ENCODE measurements around the gene SORL1.
"Not testable (repeated sequence)": the region's sequence is repeated elsewhere in the genome, so short reads cannot be mapped to it uniquely, and the experiment has no call there.

Gene SORL1

GRCh38 chr11:121476379-121477032 lies 24.4 kb downstream of the SORL1 start:
- Histone ChIP-seq H3K56ac (ENCODE audit: low read length) (peak overlapping the region; percentile 38), H3K4me2 (ENCODE audit: low read length) (no peak overlapping the region), H3K79me2 (ENCODE audit: control insufficient read depth, insufficient read depth, low read length) (no peaks in the 10 kb centered on the region), H3K4ac (ENCODE audit: low read depth, low read length) (no peak overlapping the region), H3K36me3 (ENCODE audit: control insufficient read depth, insufficient read depth, low read length) (no peaks in the 10 kb centered on the region), H3K18ac (ENCODE audit: low read length) (no peak overlapping the region), H3K9ac (ENCODE audit: low read length) (no peak overlapping the region), H4K5ac (ENCODE audit: low read length) (no peak overlapping the region), H2AK5ac (ENCODE audit: low read length) (no peak overlapping the region), H2BK15ac (replicated peaks; ENCODE audit: low read depth) (no peak overlapping the region), H3K27me3 (ENCODE audit: insufficient read depth, low read length, poor library complexity) (no peaks in the 10 kb centered on the region), H3K4me3 (ENCODE audit: low read length) (no peak overlapping the region), H4K8ac (ENCODE audit: low read depth, low read length) (no peak overlapping the region), H3K23ac (ENCODE audit: low read length) (no peak overlapping the region), H2BK5ac (ENCODE audit: low read length) (no peak overlapping the region), H3K79me1 (ENCODE audit: low read length) (peaks cover 3% of the 10 kb centered on the region), H2BK120ac (ENCODE audit: low read depth, low read length) (no peak overlapping the region), H3K4me1 (ENCODE audit: control insufficient read depth, low read depth, low read length) (peaks cover 9% of the 10 kb centered on the region), H3K27ac (ENCODE audit: low read depth, low read length) (no peak overlapping the region)
- no CpG with 5 or more reads among the region's 5 CpGs for WGBS (ENCODE audit: extremely low coverage, insufficient coverage, low lambda C conversion rate)
- DNase-seq, result no peak

GRCh38 chr11:121478226-121478894 lies 26.2 kb downstream of the SORL1 start:
- WGBS (ENCODE audit: extremely low coverage, insufficient coverage, low lambda C conversion rate), result no CpG with 5 or more reads among the region's 18 CpGs
- peaks cover 21% of the 10 kb centered on the region for H3K4me1 ChIP-seq (ENCODE audit: control insufficient read depth, low read depth, low read length)
- H3K56ac ChIP-seq (ENCODE audit: low read length), result peak overlapping the region; percentile 83
- peak overlapping the region; percentile 23 for H2AK5ac ChIP-seq (ENCODE audit: low read length)
- H3K36me3 ChIP-seq (ENCODE audit: control insufficient read depth, insufficient read depth, low read length), result no peaks in the 10 kb centered on the region
- H3K23ac ChIP-seq (ENCODE audit: low read length), result peak overlapping the region; percentile 52
- H3K27ac ChIP-seq (ENCODE audit: low read depth, low read length), result peak overlapping the region; percentile 77
- H3K4me3 ChIP-seq (ENCODE audit: low read length), result no peak overlapping the region
- H3K18ac ChIP-seq (ENCODE audit: low read length), result no peak overlapping the region
- no peaks in the 10 kb centered on the region for H3K79me2 ChIP-seq (ENCODE audit: control insufficient read depth, insufficient read depth, low read length)
- H3K79me1 ChIP-seq (ENCODE audit: low read length), result peaks cover 1% of the 10 kb centered on the region
- no peaks in the 10 kb centered on the region for H3K27me3 ChIP-seq (ENCODE audit: insufficient read depth, low read length, poor library complexity)
- H4K5ac ChIP-seq (ENCODE audit: low read length), result no peak overlapping the region
- H3K9ac ChIP-seq (ENCODE audit: low read length), result peak overlapping the region; percentile 44
- no peak overlapping the region for H3K4me2 ChIP-seq (ENCODE audit: low read length)
- DNase-seq, result no peak
- H4K8ac ChIP-seq (ENCODE audit: low read depth, low read length), result no peak overlapping the region
- H2BK15ac ChIP-seq (replicated peaks; ENCODE audit: low read depth), result no peak overlapping the region
- H2BK5ac ChIP-seq (ENCODE audit: low read length), result peak overlapping the region; percentile 53
- H3K4ac ChIP-seq (ENCODE audit: low read depth, low read length), result no peak overlapping the region
- no peak overlapping the region for H2BK120ac ChIP-seq (ENCODE audit: low read depth, low read length)

- peak overlapping the region; percentile 2 for H3K4ac ChIP-seq (ENCODE audit: low read depth, low read length)
- H3K23ac ChIP-seq (ENCODE audit: low read length), result peak overlapping the region; percentile 52
- peak overlapping the region; percentile 44 for H3K9ac ChIP-seq (ENCODE audit: low read length)
- no CpG with 5 or more reads among the region's 25 CpGs for WGBS (ENCODE audit: extremely low coverage, insufficient coverage, low lambda C conversion rate)
- H3K27ac ChIP-seq (ENCODE audit: low read depth, low read length), result peak overlapping the region; percentile 77
- no peak overlapping the region for H3K4me3 ChIP-seq (ENCODE audit: low read length)
- peaks cover 21% of the 10 kb centered on the region for H3K4me1 ChIP-seq (ENCODE audit: control insufficient read depth, low read depth, low read length)
- H3K79me2 ChIP-seq (ENCODE audit: control insufficient read depth, insufficient read depth, low read length), result no peaks in the 10 kb centered on the region
- no peak overlapping the region for H2BK15ac ChIP-seq (replicated peaks; ENCODE audit: low read depth)
- H3K4me2 ChIP-seq (ENCODE audit: low read length), result peak overlapping the region; percentile 16
- no peak overlapping the region for H3K18ac ChIP-seq (ENCODE audit: low read length)
- H2BK5ac ChIP-seq (ENCODE audit: low read length), result peak overlapping the region; percentile 53
- H4K5ac ChIP-seq (ENCODE audit: low read length), result no peak overlapping the region
- H2BK120ac ChIP-seq (ENCODE audit: low read depth, low read length), result no peak overlapping the region
- no peaks in the 10 kb centered on the region for H3K36me3 ChIP-seq (ENCODE audit: control insufficient read depth, insufficient read depth, low read length)
- H2AK5ac ChIP-seq (ENCODE audit: low read length), result peak overlapping the region; percentile 23
- no peaks in the 10 kb centered on the region for H3K27me3 ChIP-seq (ENCODE audit: insufficient read depth, low read length, poor library complexity)
- peaks cover 1% of the 10 kb centered on the region for H3K79me1 ChIP-seq (ENCODE audit: low read length)
- DNase-seq, result peak; percentile 95
- peak overlapping the region; percentile 83 for H3K56ac ChIP-seq (ENCODE audit: low read length)
- H4K8ac ChIP-seq (ENCODE audit: low read depth, low read length), result no peak overlapping the region
Measured at GRCh38 chr11:121478895-121479697, 27.0 kb downstream of the SORL1 start.

- H3K56ac ChIP-seq (ENCODE audit: low read length), result peak overlapping the region; percentile 45
- H4K8ac ChIP-seq (ENCODE audit: low read depth, low read length), result no peak overlapping the region
- H3K4me3 ChIP-seq (ENCODE audit: low read length), result no peak overlapping the region
- H3K4me1 ChIP-seq (ENCODE audit: control insufficient read depth, low read depth, low read length), result peaks cover 21% of the 10 kb centered on the region
- no peak overlapping the region for H2BK120ac ChIP-seq (ENCODE audit: low read depth, low read length)
- peak overlapping the region; percentile 87 for H3K18ac ChIP-seq (ENCODE audit: low read length)
- H3K4me2 ChIP-seq (ENCODE audit: low read length), result no peak overlapping the region
- H3K4ac ChIP-seq (ENCODE audit: low read depth, low read length), result peak overlapping the region; percentile 2
- H2BK5ac ChIP-seq (ENCODE audit: low read length), result peak overlapping the region; percentile 18
- H3K9ac ChIP-seq (ENCODE audit: low read length), result no peak overlapping the region
- H2BK15ac ChIP-seq (replicated peaks; ENCODE audit: low read depth), result peak overlapping the region; percentile 9
- WGBS (ENCODE audit: extremely low coverage, insufficient coverage, low lambda C conversion rate), result no CpG with 5 or more reads among the region's 7 CpGs
- no peak overlapping the region for H3K23ac ChIP-seq (ENCODE audit: low read length)
- H4K5ac ChIP-seq (ENCODE audit: low read length), result no peak overlapping the region
- DNase-seq, result no peak
- H3K36me3 ChIP-seq (ENCODE audit: control insufficient read depth, insufficient read depth, low read length), result no peaks in the 10 kb centered on the region
- H3K27me3 ChIP-seq (ENCODE audit: insufficient read depth, low read length, poor library complexity), result no peaks in the 10 kb centered on the region
- H2AK5ac ChIP-seq (ENCODE audit: low read length), result no peak overlapping the region
- H3K27ac ChIP-seq (ENCODE audit: low read depth, low read length), result peak overlapping the region; percentile 5
- no peaks in the 10 kb centered on the region for H3K79me2 ChIP-seq (ENCODE audit: control insufficient read depth, insufficient read depth, low read length)
- H3K79me1 ChIP-seq (ENCODE audit: low read length), result peaks cover 1% of the 10 kb centered on the region
Measured at GRCh38 chr11:121479698-121480238, 27.7 kb downstream of the SORL1 start.

GRCh38 chr11:121481484-121482230 lies 29.5 kb downstream of the SORL1 start:
- H3K36me3 ChIP-seq (ENCODE audit: control insufficient read depth, insufficient read depth, low read length); H2BK15ac ChIP-seq (replicated peaks; ENCODE audit: low read depth); H3K79me1 ChIP-seq (ENCODE audit: low read length); H3K4me3 ChIP-seq (ENCODE audit: low read length); H4K8ac ChIP-seq (ENCODE audit: low read depth, low read length); H3K4me2 ChIP-seq (ENCODE audit: low read length); H4K5ac ChIP-seq (ENCODE audit: low read length); H3K27me3 ChIP-seq (ENCODE audit: insufficient read depth, low read length, poor library complexity); DNase-seq; H3K4ac ChIP-seq (ENCODE audit: low read depth, low read length); H3K79me2 ChIP-seq (ENCODE audit: control insufficient read depth, insufficient read depth, low read length): not testable (repeated sequence)
- peak overlapping the region; percentile 30 for H3K27ac ChIP-seq (ENCODE audit: low read depth, low read length)
- peak overlapping the region; percentile 6 for H3K18ac ChIP-seq (ENCODE audit: low read length)
- peak overlapping the region; percentile 79 for H2AK5ac ChIP-seq (ENCODE audit: low read length)
- peak overlapping the region; percentile 46 for H3K9ac ChIP-seq (ENCODE audit: low read length)
- WGBS (ENCODE audit: extremely low coverage, insufficient coverage, low lambda C conversion rate), result no CpG with 5 or more reads among the region's 2 CpGs
- peak overlapping the region; percentile 76 for H3K56ac ChIP-seq (ENCODE audit: low read length)
- H2BK120ac ChIP-seq (ENCODE audit: low read depth, low read length), result peak overlapping the region; percentile 6
- peaks cover 21% of the 10 kb centered on the region for H3K4me1 ChIP-seq (ENCODE audit: control insufficient read depth, low read depth, low read length)
- peak overlapping the region; percentile 73 for H2BK5ac ChIP-seq (ENCODE audit: low read length)
- peak overlapping the region; percentile 92 for H3K23ac ChIP-seq (ENCODE audit: low read length)

Data from mesendoderm (in vitro differentiated cells).